SK-N-SH (cell line): ENCODE data around the gene CRYBA2. TPM values are rescaled to one million over a fixed set of nuclear protein-coding genes. Genes with fewer than 3 reads are reported as not detected.

ENCODE experiments used
- CTCF ChIA-PET: fragments of 300-600, 350-600 bp; formaldehyde crosslinking; extraction: SDS; loops from one replicate; lab custom pipeline; 2021; lab: Yijun Ruan, JAX
- POLR2A ChIA-PET: fragments of 350-600 bp; sonication (Branson Sonifier 250); formaldehyde crosslinking; extraction: SDS; loops from one replicate; lab custom pipeline; 2020; ENCODE audit warnings: antibody characterized with exemption, inconsistent platforms; lab: Yijun Ruan, JAX
- DNase-seq: peaks from one replicate; pipeline ENCODE4 v3.0.0; 2012
- H2AFZ ChIP-seq: fragments of 200-600 bp; sonication (generic); 2 replicates; pipeline ENCODE4 v1.8.1; 2016; ENCODE audit warnings: antibody characterized with exemption, mild to moderate bottlenecking, low read depth
- H3F3A ChIP-seq: fragments of 200-600 bp; sonication (generic); replicated peaks from 2 replicates; pipeline ENCODE3; 2016; ENCODE audit warnings: antibody characterized with exemption, mild to moderate bottlenecking; ENCODE audit not compliant: insufficient read depth
- H3K27ac ChIP-seq, 2 experiments: fragments of 200-500 bp in 1 of 2; fragments of 200-600 bp in 1 of 2; sonication (Bioruptor generic) in 1 of 2; sonication (generic), shearing (Covaris generic) in 1 of 2; 2 replicates each; pipeline versions ENCODE4 v1.5.1 to v1.6.1; 2014 to 2016; ENCODE audit warnings: low read depth in 2 of 2, inconsistent platforms in 1 of 2, low read length in 1 of 2, mild to moderate bottlenecking in 1 of 2, mixed read lengths in 1 of 2
- H3K27me3 ChIP-seq: fragments of 200-600 bp; sonication (generic), shearing (Covaris generic); 2 replicates; pipeline ENCODE4 v1.6.1; 2016; ENCODE audit warnings: mixed run types; ENCODE audit not compliant: insufficient read depth
- H3K36me3 ChIP-seq, 2 experiments: fragments of 200-500 bp in 1 of 2; fragments of 200-600 bp in 1 of 2; sonication (Bioruptor generic) in 1 of 2; sonication (generic) in 1 of 2; replicated peaks in 1 of 2; 2 replicates each; pipeline versions ENCODE3 to v1.5.1; 2014 to 2016; ENCODE audit warnings: low read length in 1 of 2, mild to moderate bottlenecking in 1 of 2; ENCODE audit not compliant: insufficient read depth in 2 of 2, control insufficient read depth in 1 of 2
- H3K4me1 ChIP-seq, 2 experiments: fragments of 200-500 bp in 1 of 2; fragments of 200-600 bp in 1 of 2; sonication (Bioruptor generic) in 1 of 2; sonication (generic), shearing (Covaris generic) in 1 of 2; 2 replicates each; pipeline versions ENCODE4 v1.5.1 to v1.6.1; 2014 to 2016; ENCODE audit warnings: low read depth in 1 of 2, low read length in 1 of 2, mixed run types in 1 of 2; ENCODE audit not compliant: insufficient read depth in 2 of 2, control insufficient read depth in 1 of 2
- H3K4me2 ChIP-seq: fragments of 200-600 bp; sonication (generic), shearing (Covaris generic); 2 replicates; pipeline ENCODE4 v1.6.1; 2017; ENCODE audit warnings: mixed run types
- H3K4me3 ChIP-seq, 2 experiments: fragments of 200-500 bp in 1 of 2; fragments of 200-600 bp in 1 of 2; sonication (Bioruptor generic) in 1 of 2; sonication (generic), shearing (Covaris generic) in 1 of 2; 2 replicates each; pipeline versions ENCODE4 v1.5.1 to v1.8.1; 2014 to 2016; ENCODE audit warnings: low read depth in 2 of 2, inconsistent platforms in 1 of 2, low read length in 1 of 2, mild to moderate bottlenecking in 1 of 2, mixed read lengths in 1 of 2, moderate library complexity in 1 of 2
- H3K79me2 ChIP-seq: fragments of 200-600 bp; sonication (generic); 2 replicates; pipeline ENCODE4 v1.8.1; 2017; ENCODE audit warnings: mild to moderate bottlenecking; ENCODE audit not compliant: insufficient read depth
- H3K9ac ChIP-seq: fragments of 200-600 bp; sonication (generic); 2 replicates; pipeline ENCODE4 v1.6.1; 2017; ENCODE audit warnings: mixed run types
- H3K9me2 ChIP-seq: fragments of 200-600 bp; sonication (generic); 2 replicates; pipeline ENCODE4 v1.6.1; 2017; ENCODE audit warnings: mixed run types
- H3K9me3 ChIP-seq: fragments of 200-600 bp; sonication (generic); 2 replicates; pipeline ENCODE4 v1.6.1; 2017; ENCODE audit warnings: mixed run types, mild to moderate bottlenecking, moderate library complexity
- H4K20me1 ChIP-seq: fragments of 200-600 bp; sonication (generic); 2 replicates; pipeline ENCODE4 v1.6.1; 2017; ENCODE audit warnings: mild to moderate bottlenecking, mixed run types; ENCODE audit not compliant: insufficient read depth
- CHD2 ChIP-seq: fragments of 150-350 bp; IDR thresholded peaks from 2 replicates; pipeline ENCODE4 v1.6.1; 2018; ENCODE audit warnings: low read length; ENCODE audit not compliant: partially characterized antibody
- EP300 ChIP-seq, 2 experiments: IDR thresholded peaks; 2 replicates each; pipeline versions ENCODE4 v1.4.0 to v1.6.1; 2012; ENCODE audit warnings: borderline replicate concordance in 1 of 2, low read depth in 1 of 2, low read length in 1 of 2
- FOXJ3 ChIP-seq: sonication (generic); formaldehyde crosslinking; IDR thresholded peaks from 2 replicates; pipeline ENCODE4 v1.5.1; 2020; ENCODE audit warnings: mild to moderate bottlenecking, missing genetic modification reagents
- GABPA ChIP-seq: IDR thresholded peaks from 2 replicates; pipeline ENCODE4 v1.4.0; 2012; ENCODE audit warnings: low read depth, mild to moderate bottlenecking
- GATA2 ChIP-seq: sonication (generic); formaldehyde crosslinking; IDR thresholded peaks from 2 replicates; pipeline ENCODE4 v1.5.0; 2020; ENCODE audit warnings: mild to moderate bottlenecking, missing genetic modification reagents
- IRF3 ChIP-seq: fragments of 150-350 bp; IDR thresholded peaks from 2 replicates; pipeline ENCODE4 v1.6.1; 2016; ENCODE audit warnings: mild to moderate bottlenecking, low read depth, low read length
- MEF2A ChIP-seq: IDR thresholded peaks from 2 replicates; pipeline ENCODE4 v1.4.0; 2012; ENCODE audit warnings: low read depth, borderline replicate concordance
- NRF1 ChIP-seq: IDR thresholded peaks from 2 replicates; pipeline ENCODE4 v1.6.1; 2012; ENCODE audit warnings: low read depth, mild to moderate bottlenecking, low read length
- RAD21 ChIP-seq: IDR thresholded peaks from 2 replicates; pipeline ENCODE4 v1.6.1; 2012; ENCODE audit warnings: mild to moderate bottlenecking, low read length
- RCOR1 ChIP-seq: fragments of 150-350 bp; IDR thresholded peaks from 2 replicates; pipeline ENCODE4 v1.6.1; 2017; ENCODE audit warnings: antibody characterized with exemption, low read length
- REST ChIP-seq: IDR thresholded peaks from 2 replicates; pipeline ENCODE4 v1.6.1; 2012; ENCODE audit warnings: mild to moderate bottlenecking, low read depth, low read length, moderate library complexity
- RXRA ChIP-seq: IDR thresholded peaks from 2 replicates; pipeline ENCODE4 v1.4.0; 2012; ENCODE audit warnings: low read depth, mild to moderate bottlenecking, borderline replicate concordance
- SMC3 ChIP-seq: IDR thresholded peaks from 2 replicates; pipeline ENCODE4 v1.6.1; 2012; ENCODE audit warnings: low read depth, low read length, improper control_type of control experiment
- USF1 ChIP-seq: IDR thresholded peaks from 2 replicates; pipeline ENCODE4 v1.4.0; 2012; ENCODE audit warnings: low read depth, borderline replicate concordance
- WGBS: methylation state at CpG from one replicate; pipeline ENCODE4 v1.1.6; 2017; ENCODE audit warnings: low lambda C conversion rate; 5-methylcytosine and 5-hydroxymethylcytosine counted together
- polyA plus RNA-seq, 3 experiments: library from polyadenylated mRNA; depleted of rRNA; stranded (reverse); fragments of >200 nt; gene quantifications; 2 replicates each; pipeline ENCODE4 v1.2.3, GENCODE V29; 2012
- TF ChIP-seq, protein P1 (sequence below): fragments of 200-600 bp; sonication (generic); IDR thresholded peaks from 2 replicates; pipeline ENCODE4 v1.6.1; 2017; ENCODE audit warnings: antibody characterized with exemption, mild to moderate bottlenecking, moderate library complexity

The CRYBA2 gene
- polyA plus RNA-seq, 1 of the 3 experiments (the other 2 are of a cell fraction): not detected

DNA sequence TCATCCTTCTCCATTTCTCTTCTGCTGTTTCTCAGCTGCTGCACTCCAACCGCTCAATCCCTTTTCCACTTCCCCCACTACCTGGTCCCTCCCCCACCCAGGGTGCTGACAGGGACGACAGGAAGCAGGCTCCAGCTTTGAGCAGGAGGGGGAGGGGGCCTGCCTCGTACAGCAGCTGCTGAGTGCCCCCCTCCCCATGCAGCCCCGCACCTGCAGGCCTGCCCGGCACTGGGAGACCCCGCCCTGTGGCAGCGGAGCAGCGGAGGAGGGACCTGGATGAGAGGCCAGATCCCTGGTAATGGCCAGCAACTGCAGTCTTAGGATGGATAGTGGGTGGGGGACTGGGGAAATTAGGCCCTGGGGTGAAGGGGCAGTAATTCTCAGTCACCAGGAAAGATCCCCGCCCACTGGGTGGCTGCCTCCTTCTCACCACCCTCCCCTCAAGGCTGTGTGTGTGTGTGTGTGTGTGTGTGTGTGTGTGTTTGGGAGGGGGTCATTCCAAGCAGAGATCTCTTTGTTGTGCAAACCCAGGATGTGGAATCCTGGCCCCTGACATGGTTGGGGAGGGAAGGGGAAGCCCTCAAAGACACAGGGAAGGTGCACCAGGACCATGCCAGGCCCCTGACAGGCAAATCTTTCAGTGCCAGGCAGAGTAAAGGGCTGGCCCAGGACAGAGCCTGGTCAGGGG, 6.8 kb upstream of the CRYBA2 start:
- no peaks in the 10 kb centered on the region for H4K20me1 ChIP-seq
- H3K9me2 ChIP-seq: no peaks in the 10 kb centered on the region
- POLR2A ChIA-PET: interaction anchor here (0.7 to 6.8 kb wide), 3 partner anchors 17 to 37 kb away, joined by 3 to 89 read pairs (median 5); partner anchors contain the start of gene FEV

More for the DNA sequence above, 6.8 kb upstream of the CRYBA2 start:
- H3K27me3 ChIP-seq: peaks cover 18% of the 10 kb centered on the region; the same call in 1 of the 2 replicates
- no peaks in the 10 kb centered on the region for H3K36me3 ChIP-seq
- peaks cover 0 to 79% of the 10 kb centered on the region in 2 experiments; a peak in 2 of 4 replicates for H3K4me1 ChIP-seq
- no peaks in the 10 kb centered on the region for H3K79me2 ChIP-seq
- TF ChIP-seq NRF1: no peak
- no peak for TF ChIP-seq RAD21
- TF ChIP-seq CHD2: peak; percentile 96
- no peak for TF ChIP-seq GABPA
- TF ChIP-seq EP300 (IDR thresholded peaks at IDR 0.05; ENCODE audit: borderline replicate concordance in 1 of 2, low read depth in 1 of 2, low read length in 1 of 2): peak in 1 of 2 experiments; percentile 67; a peak in 1 of 4 replicates
- no peak for TF ChIP-seq RXRA
- TF ChIP-seq IRF3: no peak
- TF ChIP-seq, protein P1, sequence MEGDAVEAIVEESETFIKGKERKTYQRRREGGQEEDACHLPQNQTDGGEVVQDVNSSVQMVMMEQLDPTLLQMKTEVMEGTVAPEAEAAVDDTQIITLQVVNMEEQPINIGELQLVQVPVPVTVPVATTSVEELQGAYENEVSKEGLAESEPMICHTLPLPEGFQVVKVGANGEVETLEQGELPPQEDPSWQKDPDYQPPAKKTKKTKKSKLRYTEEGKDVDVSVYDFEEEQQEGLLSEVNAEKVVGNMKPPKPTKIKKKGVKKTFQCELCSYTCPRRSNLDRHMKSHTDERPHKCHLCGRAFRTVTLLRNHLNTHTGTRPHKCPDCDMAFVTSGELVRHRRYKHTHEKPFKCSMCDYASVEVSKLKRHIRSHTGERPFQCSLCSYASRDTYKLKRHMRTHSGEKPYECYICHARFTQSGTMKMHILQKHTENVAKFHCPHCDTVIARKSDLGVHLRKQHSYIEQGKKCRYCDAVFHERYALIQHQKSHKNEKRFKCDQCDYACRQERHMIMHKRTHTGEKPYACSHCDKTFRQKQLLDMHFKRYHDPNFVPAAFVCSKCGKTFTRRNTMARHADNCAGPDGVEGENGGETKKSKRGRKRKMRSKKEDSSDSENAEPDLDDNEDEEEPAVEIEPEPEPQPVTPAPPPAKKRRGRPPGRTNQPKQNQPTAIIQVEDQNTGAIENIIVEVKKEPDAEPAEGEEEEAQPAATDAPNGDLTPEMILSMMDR: no peak
- peak; percentile 78 for TF ChIP-seq GATA2 (CRISPR knock-in tag)
- no peak for TF ChIP-seq SMC3
- TF ChIP-seq RCOR1: peak; percentile 38
- TF ChIP-seq USF1: no peak
- no peak for TF ChIP-seq MEF2A
- TF ChIP-seq REST: no peak
- TF ChIP-seq FOXJ3: peak; percentile 95
- no peak overlapping the region for H3K9ac ChIP-seq
- peak overlapping the region in 1 of 2 experiments; percentile 16; a peak in 1 of 4 replicates for H3K4me3 ChIP-seq
- H2AFZ ChIP-seq: no peak overlapping the region
- H3K27ac ChIP-seq: peak overlapping the region in 1 of 2 experiments; percentile 99; a peak in 2 of 4 replicates
- DNase-seq: peak; percentile 82
- 38% methylated on average over 7 of the region's 9 CpGs for WGBS
- H3K4me2 ChIP-seq: no peak overlapping the region
- CTCF ChIA-PET: interaction anchor here (0.8 to 12.8 kb wide), 10 partner anchors 12 to 125 kb away, joined by 3 to 258 read pairs (median 4); partner anchors contain the start of gene FEV
- H3K9me3 ChIP-seq: no peaks in the 10 kb centered on the region
- no peaks in the 10 kb centered on the region for H3F3A ChIP-seq
